GM12873 (cell line): ENCODE data around the gene SORCS2.

ENCODE experiments used
- TF ChIP-seq, protein P1 (sequence below): IDR thresholded peaks from 2 replicates; pipeline ENCODE4 v1.5.1; 2012; ENCODE audit warnings: low read depth, mild to moderate bottlenecking, moderate library complexity, low read length, control low read depth; ENCODE audit not compliant: insufficient read depth; ENCODE audit errors: missing control alignments

SORCS2 gene

DNA sequence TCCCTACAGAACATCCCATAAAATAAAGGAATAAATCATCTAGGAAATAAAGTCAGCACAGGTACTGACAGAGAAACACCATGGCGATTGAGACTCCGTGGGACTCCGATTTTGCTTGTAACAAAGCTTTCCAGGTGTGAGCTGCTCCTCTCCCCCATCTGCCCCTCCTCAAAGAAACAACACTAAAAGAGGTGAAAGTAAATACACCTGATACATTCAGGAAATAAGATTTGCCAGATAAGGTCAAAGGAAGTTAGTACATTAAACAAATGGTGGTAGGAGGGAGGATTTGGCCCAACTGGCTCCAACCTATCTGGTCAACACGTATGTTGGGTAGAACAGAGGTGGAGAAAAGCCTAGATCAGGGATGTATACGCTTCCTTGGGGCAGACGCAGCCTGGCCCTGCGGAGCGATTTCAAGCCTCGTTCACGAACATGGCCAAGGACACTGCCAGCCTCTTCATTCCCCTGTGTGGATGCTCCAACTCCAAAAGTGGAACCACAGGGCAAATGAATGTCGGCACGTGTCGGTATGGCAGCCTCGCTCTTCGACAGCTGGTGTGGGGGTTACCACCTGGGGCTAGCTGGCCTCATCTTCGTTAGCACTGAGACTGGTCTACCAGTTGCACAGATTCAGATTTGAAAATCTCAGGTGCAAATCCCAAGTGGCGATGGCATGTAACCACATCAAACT lies 584.8 kb downstream of the SORCS2 start:
- TF ChIP-seq, protein P1, sequence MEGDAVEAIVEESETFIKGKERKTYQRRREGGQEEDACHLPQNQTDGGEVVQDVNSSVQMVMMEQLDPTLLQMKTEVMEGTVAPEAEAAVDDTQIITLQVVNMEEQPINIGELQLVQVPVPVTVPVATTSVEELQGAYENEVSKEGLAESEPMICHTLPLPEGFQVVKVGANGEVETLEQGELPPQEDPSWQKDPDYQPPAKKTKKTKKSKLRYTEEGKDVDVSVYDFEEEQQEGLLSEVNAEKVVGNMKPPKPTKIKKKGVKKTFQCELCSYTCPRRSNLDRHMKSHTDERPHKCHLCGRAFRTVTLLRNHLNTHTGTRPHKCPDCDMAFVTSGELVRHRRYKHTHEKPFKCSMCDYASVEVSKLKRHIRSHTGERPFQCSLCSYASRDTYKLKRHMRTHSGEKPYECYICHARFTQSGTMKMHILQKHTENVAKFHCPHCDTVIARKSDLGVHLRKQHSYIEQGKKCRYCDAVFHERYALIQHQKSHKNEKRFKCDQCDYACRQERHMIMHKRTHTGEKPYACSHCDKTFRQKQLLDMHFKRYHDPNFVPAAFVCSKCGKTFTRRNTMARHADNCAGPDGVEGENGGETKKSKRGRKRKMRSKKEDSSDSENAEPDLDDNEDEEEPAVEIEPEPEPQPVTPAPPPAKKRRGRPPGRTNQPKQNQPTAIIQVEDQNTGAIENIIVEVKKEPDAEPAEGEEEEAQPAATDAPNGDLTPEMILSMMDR, result no peak

DNA sequence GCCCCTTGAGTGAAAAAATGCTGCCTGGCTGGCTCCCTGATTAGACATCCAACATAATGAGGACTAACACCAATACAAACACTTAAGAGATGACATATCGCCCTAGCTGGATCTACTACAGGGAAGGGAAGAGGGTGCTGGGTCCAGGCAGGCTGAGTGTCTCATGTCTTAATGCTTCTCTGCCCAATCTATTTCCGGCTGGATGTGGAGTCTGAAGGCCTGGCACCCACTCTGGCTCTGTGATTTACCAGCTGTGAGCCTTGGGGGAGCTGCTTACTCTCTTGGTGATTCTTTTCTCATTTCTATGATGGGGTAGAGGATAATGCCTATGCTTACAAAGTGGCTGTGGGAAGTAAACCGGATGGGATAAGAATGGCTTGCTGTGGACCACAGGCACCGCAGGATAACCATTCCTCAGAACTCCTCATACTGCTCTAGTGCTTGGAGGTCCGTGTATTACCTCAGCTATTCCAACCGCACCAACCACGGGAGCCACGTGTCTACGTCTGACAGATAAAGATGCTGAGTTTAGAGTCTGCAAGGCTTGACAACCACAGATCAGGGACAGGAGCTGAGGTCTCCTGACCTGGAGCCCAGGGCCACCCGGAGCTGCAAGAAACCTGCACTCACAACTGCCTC lies 585.7 kb downstream of the SORCS2 start:
- TF ChIP-seq, protein P1, result no peak

DNA sequence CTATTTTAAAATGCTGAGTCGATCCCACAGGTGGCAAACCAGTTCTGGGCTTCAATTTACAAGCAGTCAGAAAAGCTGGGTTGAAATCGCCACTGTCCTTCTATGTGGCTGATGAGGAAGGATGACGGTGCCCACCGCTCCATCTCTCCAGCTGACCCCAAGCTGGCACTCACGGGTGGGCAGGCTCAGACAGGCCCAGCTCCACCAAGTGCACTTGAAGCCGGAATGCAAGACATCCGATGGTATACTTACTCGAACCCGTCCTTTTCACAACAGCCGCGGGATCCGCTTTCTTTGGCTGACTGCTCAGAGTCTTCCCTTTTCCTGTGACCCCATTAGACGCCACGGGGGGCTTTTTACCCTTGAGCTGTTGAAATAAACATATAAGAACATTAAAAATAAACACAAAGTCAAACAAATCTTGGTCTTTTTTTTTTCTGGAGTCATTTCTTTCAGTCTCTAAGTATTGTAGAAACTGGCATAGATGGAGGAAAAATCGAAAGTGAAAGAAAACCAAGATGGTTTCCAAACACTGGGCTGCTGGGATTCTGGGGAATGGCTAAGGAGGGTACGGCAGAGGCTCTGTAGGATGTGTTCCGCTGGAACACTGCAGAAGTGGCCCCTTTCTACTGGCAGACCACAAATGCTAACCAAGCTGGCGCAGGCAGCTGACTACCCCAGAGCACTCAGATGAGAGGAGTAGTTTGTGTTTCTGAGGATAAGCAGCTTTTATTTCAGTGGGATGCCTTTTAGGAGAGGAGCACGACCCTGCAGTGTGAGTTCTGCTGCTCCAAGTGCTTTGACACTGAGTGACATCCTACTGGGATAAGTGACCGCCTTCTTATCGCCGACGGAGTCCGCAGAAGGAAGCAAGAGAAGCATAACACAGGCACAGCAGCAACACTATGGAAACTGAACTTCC lies 586.4 kb downstream of the SORCS2 start:
- TF ChIP-seq, protein P1, result no peak

- TF ChIP-seq, protein P1, result no peak
Measured at GRCh38 chr4:7779432-7779768, 587.1 kb downstream of the SORCS2 start.

DNA sequence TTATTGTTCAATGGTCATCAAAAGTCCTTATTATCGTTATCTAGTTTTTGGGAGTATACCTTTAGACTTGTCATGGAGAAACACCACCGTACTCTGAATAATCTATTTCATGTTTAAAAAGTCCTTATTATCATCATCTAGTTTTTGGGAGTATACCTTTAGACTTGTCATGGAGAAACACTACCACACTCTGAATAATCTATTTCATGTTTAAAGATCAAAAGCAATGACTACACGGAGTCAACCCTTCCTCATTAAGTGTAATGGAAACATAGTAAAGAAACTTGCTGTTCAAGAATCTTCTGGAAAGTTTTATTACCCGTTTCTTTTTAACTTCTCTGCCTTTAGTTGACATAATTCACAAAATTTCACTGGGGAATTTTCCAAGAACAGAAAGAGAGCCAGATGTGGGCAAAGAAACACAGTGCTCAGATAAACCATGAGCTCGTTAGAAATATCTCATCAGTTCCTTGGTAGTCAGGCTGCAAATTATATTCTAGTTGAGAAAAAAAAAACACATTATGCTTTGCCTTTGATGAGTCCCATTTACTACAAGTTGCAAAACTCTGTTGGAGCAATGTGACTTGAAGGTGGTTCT lies 588.5 kb downstream of the SORCS2 start:
- TF ChIP-seq, protein P1, result no peak

DNA sequence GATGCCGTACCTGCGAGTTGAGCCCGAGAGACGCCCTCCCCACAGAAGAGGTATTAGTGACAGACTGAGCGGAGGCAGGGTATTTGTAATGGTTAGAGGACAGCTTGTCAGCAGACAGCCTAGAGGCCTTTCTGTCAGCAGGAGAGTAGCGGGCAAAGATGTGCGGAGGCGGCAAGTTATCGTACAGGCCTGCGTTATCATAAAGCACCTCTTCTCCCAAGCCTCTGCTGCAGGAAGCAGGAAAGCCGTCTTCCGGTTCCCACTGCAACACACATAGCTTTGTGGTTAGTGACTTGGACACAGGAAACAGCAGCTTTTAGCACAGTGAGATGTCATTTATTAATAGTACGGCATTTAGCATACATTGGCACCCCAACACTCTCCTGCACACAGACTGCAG lies 589.0 kb downstream of the SORCS2 start:
- TF ChIP-seq, protein P1, result no peak

GRCh38 chr4:7781993-7782392 lies 589.7 kb downstream of the SORCS2 start:
- TF ChIP-seq, protein P1, result no peak
